Omental fat pad (tissue), 4 donors: ENCODE data around the gene SIAH1. TPM values are rescaled to one million over a fixed set of nuclear protein-coding genes. Genes with fewer than 3 reads are reported as not detected.

Experiments
- ATAC-seq: fragments of 150-250 bp; one replicate; pipeline ENCODE4 v1.9.1; 2016; ENCODE audit warnings: mild to moderate bottlenecking, moderate library complexity; ENCODE audit not compliant: low FRiP score
- DNase-seq: peaks from one replicate; pipeline ENCODE4 v3.0.0-alpha.2; 2019; ENCODE audit warnings: low spot score
- CTCF ChIP-seq, 3 donors: fragments of 450-650 bp; IDR thresholded peaks; one replicate each; pipeline ENCODE4 v1.5.1; 2016 to 2017; ENCODE audit warnings: antibody characterized with exemption in 3 of 3, mild to moderate bottlenecking in 3 of 3, moderate library complexity in 2 of 3
- total RNA-seq, 4 donors: library from RNA; depleted of rRNA; stranded (reverse); fragments of >200 nt; gene quantifications; one replicate each; pipeline ENCODE4 v1.1.0, GENCODE V29; 2016

The SIAH1 gene
- 10 to 100 TPM; 30.7 to 42.7 (median 39.6) TPM for total RNA-seq

DNA sequence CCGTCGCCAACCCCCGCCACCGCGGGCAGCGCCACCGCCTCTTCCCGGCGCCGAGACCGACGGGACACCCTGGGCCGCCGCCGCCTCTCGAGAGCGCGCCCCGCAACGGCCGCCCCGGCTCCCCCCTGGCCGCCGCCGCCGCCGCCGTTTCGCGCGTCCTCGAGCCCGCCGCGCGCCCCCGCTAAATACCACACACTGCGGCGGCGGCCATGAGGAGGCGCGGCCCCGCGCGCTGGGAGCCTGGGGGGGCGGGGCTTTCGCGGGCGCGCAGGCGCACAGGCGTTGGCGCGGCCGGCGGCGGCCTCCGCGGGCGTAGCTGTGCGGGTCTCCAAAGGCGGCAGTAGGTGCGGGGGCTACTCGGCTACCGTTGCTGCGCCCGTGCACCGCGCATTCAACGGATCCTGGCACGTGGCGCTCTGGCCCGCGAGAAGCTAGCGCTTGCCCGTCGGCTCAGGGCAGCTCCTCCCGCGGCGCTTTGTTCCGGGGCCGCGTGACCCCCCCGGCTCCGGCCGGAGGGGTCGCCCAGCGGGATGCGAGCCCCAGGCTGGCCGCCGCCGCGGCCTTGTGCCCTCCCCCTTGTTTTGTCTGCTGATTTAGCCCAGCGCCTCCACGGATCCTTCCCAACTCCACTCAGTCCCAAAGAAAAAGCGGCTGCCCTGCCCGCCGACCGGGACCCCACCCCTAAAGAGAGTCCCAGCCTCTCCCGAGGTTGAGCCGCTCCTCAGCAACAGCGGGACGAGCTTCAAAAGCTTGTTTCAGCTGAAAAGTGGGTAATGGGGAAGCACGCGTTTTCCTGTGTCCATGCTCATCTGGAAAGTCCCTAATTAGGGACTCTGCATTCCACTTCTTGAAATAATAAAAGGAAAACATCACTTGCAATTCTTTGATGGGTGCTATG, at the start of gene SIAH1:
Gene SIAH1 (minus strand): TSS at position 161 of the 898 bp plus-strand sequence. CDS start 22,985 bp downstream, outside the sequence.
- peak; percentile 69 for DNase-seq
- ATAC-seq, result peak; percentile 92
- TF ChIP-seq CTCF (IDR thresholded peaks at IDR 0.05), result no peak

DNA sequence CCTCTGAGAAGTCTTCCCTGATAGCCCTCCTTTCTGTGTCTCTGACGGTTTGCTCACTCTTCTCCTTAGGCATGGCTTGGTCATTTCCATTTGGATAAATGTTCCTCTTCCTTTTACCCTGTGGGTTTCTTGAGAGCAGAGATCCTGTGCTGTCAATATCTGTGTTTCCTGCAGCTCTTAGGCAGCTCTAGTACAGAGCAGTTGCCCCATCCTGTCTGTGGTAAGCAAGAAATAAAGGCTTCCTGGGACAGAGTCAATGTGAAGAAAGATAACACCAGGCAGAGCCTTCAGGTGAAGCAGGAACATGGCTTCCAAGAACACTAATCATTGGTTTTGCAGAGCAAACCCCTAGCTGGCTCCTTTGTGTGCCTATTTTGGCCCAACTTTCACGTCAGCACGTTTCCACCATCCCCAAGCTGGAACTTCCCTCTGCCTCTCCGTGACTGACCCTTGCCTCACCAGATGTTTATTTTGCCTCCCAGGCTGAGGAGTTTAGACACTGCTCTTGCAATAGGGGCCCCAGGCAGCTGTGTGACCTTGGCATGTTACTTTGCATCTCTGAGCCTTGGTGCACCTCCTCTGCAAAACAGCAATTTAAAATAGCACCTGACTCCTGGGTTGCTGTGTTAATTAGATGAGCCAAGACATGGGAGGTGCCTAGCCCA, 49.6 kb upstream of the SIAH1 start:
- no peak for ATAC-seq
- TF ChIP-seq CTCF (IDR thresholded peaks at IDR 0.05), result no peak
- DNase-seq, result no peak

DNA sequence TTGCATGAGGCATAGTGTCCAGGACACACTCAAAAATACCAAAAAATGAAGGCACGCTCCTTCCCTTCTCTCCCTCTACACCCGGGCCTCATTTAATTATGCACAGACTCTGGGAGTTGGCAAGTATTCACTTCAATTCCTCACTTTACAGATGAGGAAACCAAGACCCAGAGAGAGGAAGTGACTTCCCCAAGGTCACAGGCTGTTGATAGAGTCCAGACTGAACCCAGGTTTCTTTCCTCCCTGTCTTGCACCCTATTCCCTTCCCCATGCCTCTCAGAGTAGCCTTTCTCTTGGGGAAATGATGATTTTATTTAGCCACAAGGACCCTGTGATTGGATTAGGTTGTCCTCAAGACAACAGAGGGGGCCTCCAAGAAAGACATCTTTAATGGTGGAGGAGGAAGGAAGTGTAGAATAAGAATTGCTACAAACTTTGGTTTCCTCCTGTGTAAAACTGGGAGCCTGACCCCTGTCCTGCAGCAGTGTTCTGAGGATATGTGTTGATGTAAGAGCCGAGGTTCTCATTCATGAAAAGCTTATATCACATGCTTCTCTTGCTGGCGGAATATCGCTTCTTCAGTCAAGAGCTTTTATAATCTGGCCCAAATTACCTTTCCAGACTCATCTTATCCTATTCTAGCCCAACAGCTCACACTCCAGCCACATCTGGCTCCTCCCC, 48.8 kb upstream of the SIAH1 start:
- DNase-seq (no peak), ATAC-seq (no peak)
- no peak for TF ChIP-seq CTCF (IDR thresholded peaks at IDR 0.05)

GRCh38 chr16:48433116-48433849, 48.1 kb upstream of the SIAH1 start:
- DNase-seq (no peak), ATAC-seq (no peak)
- TF ChIP-seq CTCF (IDR thresholded peaks at IDR 0.05), result no peak

GRCh38 chr16:48432136-48432535, 46.9 kb upstream of the SIAH1 start:
- ATAC-seq, result no peak
- no peak for TF ChIP-seq CTCF (IDR thresholded peaks at IDR 0.05)
- no peak for DNase-seq

GRCh38 chr16:48430890-48431289, 45.7 kb upstream of the SIAH1 start:
- TF ChIP-seq CTCF (IDR thresholded peaks at IDR 0.05), result no peak
- DNase-seq, result no peak

More at GRCh38 chr16:48430890-48431289, 45.7 kb upstream of the SIAH1 start:
- ATAC-seq, result no peak
